SU-DHL-6 (cell line): Measurements from ENCODE around the gene GID4.
A peak's percentile ranks its signal among the peaks of the same experiment; 100 is the strongest.

ENCODE experiments used
- H2AFZ ChIP-seq: fragments of 200-600 bp; sonication (generic); 2 replicates; pipeline ENCODE4 v1.6.1; 2014; ENCODE audit warnings: low read depth, mild to moderate bottlenecking, moderate library complexity, mixed read lengths, antibody characterized with exemption, low read length; ENCODE audit not compliant: severe bottlenecking
- H3F3A ChIP-seq: fragments of 200-600 bp; shearing (Covaris generic); 2 replicates; pipeline ENCODE4 v1.6.0; 2016; ENCODE audit warnings: antibody characterized with exemption, mild to moderate bottlenecking; ENCODE audit not compliant: insufficient read depth
- H3K27ac ChIP-seq: fragments of 200-600 bp; sonication (generic); 2 replicates; pipeline ENCODE4 v1.5.1; 2016; ENCODE audit warnings: low read depth, mild to moderate bottlenecking, low read length, moderate library complexity, mixed read lengths
- H3K27me3 ChIP-seq: fragments of 200-600 bp; sonication (generic), shearing (Covaris generic); 2 replicates; pipeline ENCODE4 v1.6.0; 2014; ENCODE audit warnings: mild to moderate bottlenecking, low read length
- H3K36me3 ChIP-seq: fragments of 200-600 bp; sonication (generic); 2 replicates; pipeline ENCODE4 v1.6.1; 2014; ENCODE audit warnings: mild to moderate bottlenecking, low read length, mixed read lengths
- H3K4me2 ChIP-seq: fragments of 300-600, 200-600 bp; shearing (Covaris generic), sonication (generic); 2 replicates; pipeline ENCODE4 v1.6.0; 2014; ENCODE audit warnings: low read length, low read depth, mild to moderate bottlenecking; ENCODE audit not compliant: poor library complexity, severe bottlenecking
- H3K4me3 ChIP-seq: fragments of 200-600 bp; sonication (generic); 2 replicates; pipeline ENCODE4 v1.5.1; 2014; ENCODE audit warnings: antibody characterized with exemption, low read length, mild to moderate bottlenecking, mixed read lengths; ENCODE audit not compliant: insufficient read depth, poor library complexity, severe bottlenecking
- H3K79me2 ChIP-seq: fragments of 200-600 bp; sonication (generic); 2 replicates; pipeline ENCODE4 v1.6.1; 2014; ENCODE audit warnings: mild to moderate bottlenecking, low read length, moderate library complexity; ENCODE audit not compliant: insufficient read depth
- H3K9ac ChIP-seq: fragments of 200-600 bp; sonication (generic); 2 replicates; pipeline ENCODE4 v1.7.0; 2014; ENCODE audit warnings: mild to moderate bottlenecking, low read length
- H3K9me2 ChIP-seq: fragments of 200-600 bp; sonication (generic); replicated peaks from 2 replicates; pipeline ENCODE4 v1.6.1; 2014; ENCODE audit warnings: low read length; ENCODE audit not compliant: insufficient read depth
- H3K9me3 ChIP-seq: fragments of 200-600 bp; sonication (generic); 2 replicates; pipeline ENCODE4 v1.6.1; 2014; ENCODE audit warnings: low read length, mixed read lengths; ENCODE audit not compliant: insufficient read depth
- H4K20me1 ChIP-seq: fragments of 200-600 bp; sonication (generic); 2 replicates; pipeline ENCODE4 v1.6.1; 2014; ENCODE audit warnings: low read depth, mild to moderate bottlenecking, antibody characterized with exemption, low read length, moderate library complexity, mixed read lengths
- CTCF ChIP-seq: fragments of 200-600 bp; sonication (generic); IDR thresholded peaks from one replicate; pipeline ENCODE4 v1.5.1; 2017; ENCODE audit warnings: antibody characterized with exemption, mild to moderate bottlenecking, low read length, moderate library complexity; ENCODE audit not compliant: insufficient read depth, poor library complexity, severe bottlenecking
- EZH2phosphoT487 ChIP-seq: fragments of 200-600 bp; sonication (generic), shearing (Covaris generic); conservative IDR thresholded peaks from 2 replicates; pipeline ENCODE4 v1.6.1; 2018; ENCODE audit warnings: mild to moderate bottlenecking, antibody characterized with exemption, low read length, moderate library complexity, mixed read lengths

Gene GID4

GRCh38 chr17:18079543-18079942, 40.3 kb downstream of the GID4 start:
- H3F3A ChIP-seq = no peaks in the 10 kb centered on the region
- H3K79me2 ChIP-seq = no peaks in the 10 kb centered on the region
- TF ChIP-seq CTCF (no peak), EZH2phosphoT487 (no peak)
- no peak overlapping the region for H3K9ac ChIP-seq
- H3K9me3 ChIP-seq = no peaks in the 10 kb centered on the region
- no peak overlapping the region for H2AFZ ChIP-seq
- no peaks in the 10 kb centered on the region for H3K36me3 ChIP-seq
- H3K27me3 ChIP-seq = no peaks in the 10 kb centered on the region
- H4K20me1 ChIP-seq = no peaks in the 10 kb centered on the region
- no peak overlapping the region for H3K4me3 ChIP-seq
- no peak overlapping the region for H3K4me2 ChIP-seq
- no peaks in the 10 kb centered on the region for H3K9me2 ChIP-seq
- no peak overlapping the region for H3K27ac ChIP-seq

- Histone ChIP-seq H3K4me2 (no peak overlapping the region), H3K36me3 (no peaks in the 10 kb centered on the region), H4K20me1 (no peaks in the 10 kb centered on the region), H3K9ac (no peak overlapping the region), H3K79me2 (peaks cover 14% of the 10 kb centered on the region), H3K4me3 (no peak overlapping the region), H2AFZ (no peak overlapping the region), H3K27me3 (no peaks in the 10 kb centered on the region), H3K9me3 (no peaks in the 10 kb centered on the region), H3K27ac (no peak overlapping the region), H3F3A (no peaks in the 10 kb centered on the region), H3K9me2 (no peaks in the 10 kb centered on the region)
- no peak for TF ChIP-seq EZH2phosphoT487
- TF ChIP-seq CTCF = no peak
These were observed 45.0 kb downstream of the GID4 start for GRCh38 chr17:18084256-18084655.

- no peak for TF ChIP-seq EZH2phosphoT487
- TF ChIP-seq CTCF = no peak
These were observed 48.6 kb downstream of the GID4 start, which contains the start of gene DRG2 for GRCh38 chr17:18087610-18088491. Gene DRG2, plus strand, starts transcription at chr17:18087948. Its CDS starts 76 bp downstream, at chr17:18088024.

More at GRCh38 chr17:18087610-18088491, 48.6 kb downstream of the GID4 start, which contains the start of gene DRG2:
- 0 out of 2 replicates have a peak, but pooled peaks cover 3% of the 10 kb centered on the region for H3K36me3 ChIP-seq
- H3K4me3 ChIP-seq = peak within 1 kb of the TSS; percentile 92
- peak within 1 kb of the TSS; percentile 73 for H3K4me2 ChIP-seq
- H3K9me2 ChIP-seq = no peaks in the 10 kb centered on the region
- H3F3A ChIP-seq = no peaks in the 10 kb centered on the region
- H2AFZ ChIP-seq = peak within 1 kb of the TSS; percentile 98
- H3K27me3 ChIP-seq = no peaks in the 10 kb centered on the region
- peak within 1 kb of the TSS; percentile 34; the same call in 1 of the 2 replicates for H3K27ac ChIP-seq
- H3K9me3 ChIP-seq = no peaks in the 10 kb centered on the region
- peaks cover 27% of the 10 kb centered on the region for H3K79me2 ChIP-seq
- peak within 1 kb of the TSS; percentile 94 for H3K9ac ChIP-seq
- no peaks in the 10 kb centered on the region for H4K20me1 ChIP-seq
